WTC11 (cell line): ENCODE measurements around the gene TLE2. TPM values are rescaled to one million over a fixed set of nuclear protein-coding genes. Genes with fewer than 3 reads are reported as not detected.

Experiments
- ATAC-seq: fragments of 200-7000 bp; cut with Tn5 transposase; 2 replicates; pipeline ENCODE4 v1.10.0; 2021; ENCODE audit warnings: mild to moderate bottlenecking, moderate library complexity
- CTCF ChIA-PET: fragments of 300-600 bp; sonication (Branson Sonifier 250); formaldehyde crosslinking; loops from one replicate; lab custom pipeline; 2021; ENCODE audit warnings: antibody characterized with exemption; lab: Charles Lee
- POLR2A ChIA-PET: fragments of 350-600 bp; sonication (Branson Sonifier 250); formaldehyde crosslinking; loops from one replicate; lab custom pipeline; 2021; ENCODE audit warnings: antibody characterized with exemption; lab: Charles Lee
- DNase-seq: peaks from one replicate; pipeline ENCODE4 v3.0.0; 2021; ENCODE audit warnings: low spot score
- H3K27ac Mint-ChIP-seq: 2 replicates; pipeline ENCODE4 v1.8.0; 2021; ENCODE audit warnings: mixed read lengths
- H3K27me3 Mint-ChIP-seq: 2 replicates; pipeline ENCODE4 v1.8.0; 2021; ENCODE audit warnings: low read depth, mild to moderate bottlenecking, moderate library complexity, mixed read lengths
- H3K36me3 Mint-ChIP-seq: 2 replicates; pipeline ENCODE4 v1.8.0; 2021; ENCODE audit warnings: mixed read lengths
- H3K4me1 Mint-ChIP-seq: 2 replicates; pipeline ENCODE4 v1.8.0; 2022; ENCODE audit warnings: mixed read lengths
- H3K4me3 Mint-ChIP-seq: 2 replicates; pipeline ENCODE4 v1.8.0; 2021; ENCODE audit warnings: mild to moderate bottlenecking, moderate library complexity, mixed read lengths
- H3K9me3 Mint-ChIP-seq: 2 replicates; pipeline ENCODE4 v1.8.0; 2021; ENCODE audit warnings: mixed read lengths
- AFF4 ChIP-seq: sonication (generic); formaldehyde crosslinking; IDR thresholded peaks from 2 replicates; pipeline ENCODE4 v1.8.1; 2023; ENCODE audit warnings: mild to moderate bottlenecking, missing genetic modification reagents, borderline replicate concordance
- ATF3 ChIP-seq: sonication (generic); formaldehyde crosslinking; conservative IDR thresholded peaks from 2 replicates; pipeline ENCODE4 v1.8.1; 2022; ENCODE audit warnings: mild to moderate bottlenecking, missing genetic modification reagents
- CBFB ChIP-seq: sonication (generic); formaldehyde crosslinking; IDR thresholded peaks from 2 replicates; pipeline ENCODE4 v1.8.1; 2022; ENCODE audit warnings: mild to moderate bottlenecking, low read depth, missing genetic modification reagents
- CREM ChIP-seq: sonication (generic); formaldehyde crosslinking; IDR thresholded peaks from 2 replicates; pipeline ENCODE4 v1.8.1; 2022; ENCODE audit warnings: mild to moderate bottlenecking, missing genetic modification reagents, moderate library complexity
- ESRRA ChIP-seq: sonication (generic); formaldehyde crosslinking; IDR thresholded peaks from 2 replicates; pipeline ENCODE4 v1.8.1; 2022; ENCODE audit warnings: mild to moderate bottlenecking, missing genetic modification reagents, borderline replicate concordance
- FOXJ3 ChIP-seq: sonication (generic); formaldehyde crosslinking; IDR thresholded peaks from 2 replicates; pipeline ENCODE4 v1.9.0; 2021; ENCODE audit warnings: missing genetic modification reagents, mild to moderate bottlenecking, borderline replicate concordance
- FOXK1 ChIP-seq: sonication (generic); formaldehyde crosslinking; IDR thresholded peaks from 2 replicates; pipeline ENCODE4 v1.8.0; 2022; ENCODE audit warnings: mild to moderate bottlenecking, moderate library complexity, missing genetic modification reagents
- GABPB1 ChIP-seq: sonication (generic); formaldehyde crosslinking; IDR thresholded peaks from 2 replicates; pipeline ENCODE4 v1.8.1; 2023; ENCODE audit warnings: mild to moderate bottlenecking, missing genetic modification reagents
- GTF2I ChIP-seq: fragments of 250-450 bp; sonication (Bioruptor Pico); conservative IDR thresholded peaks from 2 replicates; pipeline ENCODE4 v1.4.0; 2021; ENCODE audit warnings: mild to moderate bottlenecking
- NFATC4 ChIP-seq: fragments of 250-450 bp; sonication (Bioruptor Pico); IDR thresholded peaks from 2 replicates; pipeline ENCODE4 v1.9.0; 2021; ENCODE audit warnings: mild to moderate bottlenecking
- NFYB ChIP-seq: sonication (generic); formaldehyde crosslinking; conservative IDR thresholded peaks from 2 replicates; pipeline ENCODE4 v1.8.0; 2022; ENCODE audit warnings: low read depth, missing genetic modification reagents
- NR1H2 ChIP-seq: sonication (generic); formaldehyde crosslinking; IDR thresholded peaks from 2 replicates; pipeline ENCODE4 v1.9.0; 2021; ENCODE audit warnings: mild to moderate bottlenecking, moderate library complexity, missing genetic modification reagents
- RELA ChIP-seq: sonication (generic); formaldehyde crosslinking; IDR thresholded peaks from 2 replicates; pipeline ENCODE4 v1.8.1; 2022; ENCODE audit warnings: missing genetic modification reagents, mild to moderate bottlenecking, borderline replicate concordance
- USF1 ChIP-seq: sonication (generic); formaldehyde crosslinking; IDR thresholded peaks from 2 replicates; pipeline ENCODE4 v1.8.0; 2022; ENCODE audit warnings: mild to moderate bottlenecking, missing genetic modification reagents
- USF2 ChIP-seq: sonication (generic); formaldehyde crosslinking; IDR thresholded peaks from 2 replicates; pipeline ENCODE4 v1.8.1; 2023; ENCODE audit warnings: mild to moderate bottlenecking, missing genetic modification reagents, moderate library complexity
- total RNA-seq: library from RNA; stranded (reverse); gene quantifications from 3 replicates; pipeline ENCODE4 v1.2.3, GENCODE V29; 2021
- TF ChIP-seq, protein P1 (sequence below): sonication (generic); formaldehyde crosslinking; IDR thresholded peaks from 2 replicates; pipeline ENCODE4 v1.8.0; 2022; ENCODE audit warnings: mild to moderate bottlenecking, missing genetic modification reagents
- TF ChIP-seq, protein P2 (sequence below): sonication (generic); formaldehyde crosslinking; IDR thresholded peaks from 2 replicates; pipeline ENCODE4 v1.8.0; 2022; ENCODE audit warnings: mild to moderate bottlenecking, missing genetic modification reagents

Gene TLE2
- total RNA-seq, 1 experiment from 2014 or later = 20.0 TPM

DNA sequence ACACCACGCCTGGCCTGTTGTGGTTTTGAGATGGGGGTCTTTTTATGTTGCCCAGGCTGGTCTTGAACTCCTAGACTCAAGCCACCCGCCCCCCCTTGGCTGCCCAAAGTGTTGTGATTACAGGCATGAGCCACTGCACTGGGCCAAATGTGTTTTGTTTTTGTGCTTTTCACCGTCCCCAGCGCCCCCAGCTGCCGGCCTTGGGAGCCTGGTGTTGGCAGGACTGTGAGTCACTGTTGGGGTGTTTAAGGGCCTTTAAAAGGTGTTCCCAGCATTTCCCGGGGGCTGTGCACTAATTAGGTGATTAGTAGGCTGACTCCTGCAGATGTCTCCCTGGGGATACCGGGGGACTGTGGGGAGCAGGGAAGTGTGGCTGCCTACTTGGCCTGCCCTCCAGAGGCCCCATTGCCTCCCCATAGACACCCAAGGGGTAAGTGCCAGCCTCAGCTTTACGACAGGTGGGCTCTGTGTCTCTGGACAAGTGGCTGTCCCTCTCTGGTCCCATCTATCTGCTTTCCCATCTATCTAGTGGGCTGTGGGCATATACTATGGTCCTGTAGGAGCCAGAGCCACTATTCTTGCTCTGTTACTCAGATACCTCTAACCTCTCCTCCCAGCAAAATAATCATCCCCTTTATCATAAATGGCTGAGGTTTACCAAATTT, 45.0 kb upstream of the TLE2 start:
- TF ChIP-seq AFF4 (CRISPR knock-in tag) = no peak
- TF ChIP-seq, all 79 proteins: peak for 0
- 0 out of 2 replicates have a peak, but pooled peaks have one; percentile 23 for ATAC-seq
- Mint-ChIP-seq H3K4me1 (peaks cover 2% of the 10 kb centered on the region; the same call in 1 of the 2 replicates), H3K9me3 (peaks cover 7% of the 10 kb centered on the region; the same call in 1 of the 2 replicates), H3K27ac (no peak overlapping the region), H3K27me3 (peaks cover 4% of the 10 kb centered on the region), H3K36me3 (no peaks in the 10 kb centered on the region), H3K4me3 (no peak overlapping the region)
- POLR2A ChIA-PET = interaction anchor here (1.2 kb wide), 1 partner anchor 17 kb away, joined by 3 read pairs; no protein-coding TSS in a partner anchor
- CTCF ChIA-PET = interaction anchor here (0.7 to 3.6 kb wide), 7 partner anchors 16 to 187 kb away, joined by 3 to 65 read pairs (median 5); no protein-coding TSS in a partner anchor
- no peak for DNase-seq

DNA sequence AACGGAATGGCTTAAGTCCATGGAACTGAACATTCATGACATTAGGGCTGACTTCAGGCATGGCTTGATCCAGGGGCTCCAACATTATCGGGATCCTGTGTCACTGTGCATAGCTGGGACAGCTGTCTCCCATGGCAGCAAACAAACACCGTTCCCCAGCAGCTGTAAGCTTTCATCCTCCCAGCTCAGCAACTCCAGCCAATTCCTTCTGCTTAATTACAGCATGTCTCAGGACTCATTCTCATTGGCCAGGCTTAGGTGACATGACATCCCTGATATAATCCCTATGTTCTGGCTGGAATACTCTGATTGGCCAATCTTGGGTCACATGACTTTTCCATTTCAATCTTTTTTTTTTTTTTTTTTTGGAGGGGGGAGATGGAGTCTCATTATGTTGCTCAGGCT, 44.1 kb upstream of the TLE2 start:
- DNase-seq = no peak
- peak; percentile 35; the same call in 1 of the 2 replicates for ATAC-seq
- H3K4me1 Mint-ChIP-seq = peaks cover 2% of the 10 kb centered on the region; the same call in 1 of the 2 replicates
- H3K27ac Mint-ChIP-seq = no peak overlapping the region
- no peak for TF ChIP-seq NFATC4 (CRISPR knock-in tag)
- no peak for TF ChIP-seq FOXJ3 (CRISPR knock-in tag)
- peak; percentile 49; the same call in 1 of the 2 replicates for TF ChIP-seq USF2 (CRISPR knock-in tag)
- no peak for TF ChIP-seq ESRRA (CRISPR knock-in tag)
- 0 out of 2 replicates have a peak, but pooled peaks have one; percentile 28 for TF ChIP-seq NFYB (CRISPR knock-in tag)
- TF ChIP-seq, protein P1, sequence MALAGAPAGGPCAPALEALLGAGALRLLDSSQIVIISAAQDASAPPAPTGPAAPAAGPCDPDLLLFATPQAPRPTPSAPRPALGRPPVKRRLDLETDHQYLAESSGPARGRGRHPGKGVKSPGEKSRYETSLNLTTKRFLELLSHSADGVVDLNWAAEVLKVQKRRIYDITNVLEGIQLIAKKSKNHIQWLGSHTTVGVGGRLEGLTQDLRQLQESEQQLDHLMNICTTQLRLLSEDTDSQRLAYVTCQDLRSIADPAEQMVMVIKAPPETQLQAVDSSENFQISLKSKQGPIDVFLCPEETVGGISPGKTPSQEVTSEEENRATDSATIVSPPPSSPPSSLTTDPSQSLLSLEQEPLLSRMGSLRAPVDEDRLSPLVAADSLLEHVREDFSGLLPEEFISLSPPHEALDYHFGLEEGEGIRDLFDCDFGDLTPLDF (CRISPR knock-in tag) = no peak
- peak; percentile 39; the same call in 1 of the 2 replicates for TF ChIP-seq USF1 (CRISPR knock-in tag)
- TF ChIP-seq GTF2I = peak; percentile 68; the same call in 1 of the 2 replicates
- no peak for TF ChIP-seq GABPB1 (CRISPR knock-in tag)
- ChIA-PET POLR2A (interaction anchor here (0.7 to 1.2 kb wide), 2 partner anchors 16 to 94 kb away, joined by 3 read pairs; no protein-coding TSS in a partner anchor), CTCF (interaction anchor here (0.7 to 3.6 kb wide), 4 partner anchors 31 to 151 kb away, joined by 4 to 21 read pairs (median 7); no protein-coding TSS in a partner anchor)
- H3K27me3 Mint-ChIP-seq = peaks cover 4% of the 10 kb centered on the region
- H3K36me3 Mint-ChIP-seq = no peaks in the 10 kb centered on the region
- H3K4me3 Mint-ChIP-seq = no peak overlapping the region
- peaks cover 7% of the 10 kb centered on the region; the same call in 1 of the 2 replicates for H3K9me3 Mint-ChIP-seq

GRCh38 chr19:3071768-3072167, 42.7 kb upstream of the TLE2 start:
- CTCF ChIA-PET = no interaction called here
- H3K36me3 Mint-ChIP-seq = no peaks in the 10 kb centered on the region
- ATAC-seq (no peak), DNase-seq (no peak)
- peaks cover 4% of the 10 kb centered on the region for H3K27me3 Mint-ChIP-seq
- no peak overlapping the region for H3K4me3 Mint-ChIP-seq
- H3K9me3 Mint-ChIP-seq = peaks cover 7% of the 10 kb centered on the region; the same call in 1 of the 2 replicates
- no peak overlapping the region for H3K27ac Mint-ChIP-seq
- POLR2A ChIA-PET = no interaction called here
- peaks cover 2% of the 10 kb centered on the region; the same call in 1 of the 2 replicates for H3K4me1 Mint-ChIP-seq
- no peak for TF ChIP-seq ATF3 (CRISPR knock-in tag)
- TF ChIP-seq NFYB (CRISPR knock-in tag) = no peak
- no peak for TF ChIP-seq AFF4 (CRISPR knock-in tag)
- no peak for TF ChIP-seq FOXK1
- TF ChIP-seq CREM (CRISPR knock-in tag) = no peak
- no peak for TF ChIP-seq USF2 (CRISPR knock-in tag)
- TF ChIP-seq, protein P2, sequence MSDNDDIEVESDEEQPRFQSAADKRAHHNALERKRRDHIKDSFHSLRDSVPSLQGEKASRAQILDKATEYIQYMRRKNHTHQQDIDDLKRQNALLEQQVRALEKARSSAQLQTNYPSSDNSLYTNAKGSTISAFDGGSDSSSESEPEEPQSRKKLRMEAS (CRISPR knock-in tag) = no peak
- no peak for TF ChIP-seq NR1H2 (CRISPR knock-in tag)
- no peak for TF ChIP-seq RELA
- no peak for TF ChIP-seq CBFB (CRISPR knock-in tag)
